NCI-H345 treated with DMSO at 0.1 percent for 48 hours (cell line): ENCODE data around the gene PSG6.
"Not testable (repeated sequence)": the region's sequence is repeated elsewhere in the genome, so short reads cannot be mapped to it uniquely, and the experiment has no call there.

Source experiments
- DNase-seq: peaks from one replicate; lab custom pipeline; 2025; ENCODE audit not compliant: unreplicated experiment; lab: John Stamatoyannopoulos, UW

The PSG6 gene

DNA sequence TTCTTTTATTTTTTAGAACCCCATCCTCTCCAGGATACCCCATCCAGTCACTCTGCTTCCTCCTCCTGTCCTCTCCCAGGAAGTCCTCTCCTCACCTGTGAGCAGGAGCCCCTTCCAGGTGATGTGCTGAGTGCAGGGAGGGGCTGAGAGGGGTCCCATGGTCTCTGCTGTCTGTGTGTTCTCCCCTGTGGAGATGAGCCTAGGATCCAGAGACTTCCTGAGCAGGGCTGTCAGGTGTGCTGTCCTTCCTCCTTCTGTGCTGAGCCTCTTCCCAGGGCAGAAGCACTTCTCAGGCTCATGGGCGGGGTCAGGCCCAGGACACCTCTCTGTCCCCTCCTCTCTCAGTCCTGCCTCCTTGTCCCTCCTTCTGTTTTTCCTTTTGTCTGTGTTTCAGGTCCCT lies at the start of gene PSG6:
Gene PSG6, minus strand, starts transcription at position 261 of the 400 bp plus-strand sequence. Its CDS starts 102 bp downstream, at position 159.
- not testable (repeated sequence) for DNase-seq

DNA sequence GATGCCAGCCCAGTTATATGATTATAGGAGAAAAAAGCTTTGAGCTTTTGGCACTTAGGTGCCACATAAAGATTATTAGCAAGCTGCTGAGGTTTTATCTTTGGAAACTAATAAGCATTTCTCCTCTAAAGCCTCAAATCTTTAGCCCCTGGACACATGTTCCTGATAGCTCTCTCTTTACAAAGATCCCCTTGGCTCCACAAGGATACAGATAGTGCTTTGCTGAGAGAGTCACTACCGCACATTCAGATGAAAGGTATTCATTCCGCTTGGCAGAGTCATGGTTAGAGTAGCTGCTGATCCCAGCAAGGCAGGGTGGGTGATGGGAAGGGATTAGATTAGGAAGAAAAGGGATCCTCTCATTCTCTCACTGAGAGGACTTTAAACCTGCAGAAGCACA lies 47.5 kb upstream of the PSG6 start:
- no peak for DNase-seq

DNA sequence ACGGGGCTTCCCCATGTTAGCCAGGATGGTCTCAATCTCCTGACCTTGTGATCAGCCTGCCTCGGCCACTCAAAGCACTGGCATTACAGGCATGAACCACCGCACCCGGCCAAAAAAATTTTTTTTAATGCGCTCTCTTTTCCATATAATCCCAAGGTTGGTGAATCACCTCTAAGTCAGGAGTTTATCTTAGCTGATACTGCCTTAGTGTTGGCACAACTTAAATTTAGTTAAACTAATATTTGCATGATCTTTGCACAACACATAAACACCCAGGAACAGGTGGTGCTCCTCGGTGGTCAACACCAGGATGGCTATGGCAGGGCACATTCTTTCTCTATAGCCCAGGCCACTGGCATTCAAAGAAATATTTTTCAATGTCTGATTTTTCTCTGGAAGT lies 43.4 kb upstream of the PSG6 start:
- no peak for DNase-seq

DNA sequence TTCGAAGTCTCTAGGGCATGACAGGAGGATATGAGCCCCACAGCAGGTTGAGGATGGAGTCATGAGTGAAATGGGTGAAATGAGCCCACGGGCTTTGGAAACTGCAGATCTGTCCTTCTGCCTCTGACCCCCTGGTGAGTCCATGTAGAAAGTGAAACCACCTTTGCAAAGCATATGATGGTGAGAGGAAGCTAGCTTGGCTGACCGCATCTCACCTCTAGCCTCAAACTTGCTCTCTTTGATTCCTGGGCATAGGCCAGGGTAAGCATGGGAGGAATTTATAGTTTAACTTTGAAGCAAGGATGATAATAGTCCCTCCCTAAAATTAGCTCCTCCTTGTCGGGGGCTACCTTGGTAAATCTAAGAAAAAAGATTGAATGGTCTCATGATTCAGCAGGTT lies 34.4 kb upstream of the PSG6 start:
- DNase-seq, result not testable (repeated sequence)

DNA sequence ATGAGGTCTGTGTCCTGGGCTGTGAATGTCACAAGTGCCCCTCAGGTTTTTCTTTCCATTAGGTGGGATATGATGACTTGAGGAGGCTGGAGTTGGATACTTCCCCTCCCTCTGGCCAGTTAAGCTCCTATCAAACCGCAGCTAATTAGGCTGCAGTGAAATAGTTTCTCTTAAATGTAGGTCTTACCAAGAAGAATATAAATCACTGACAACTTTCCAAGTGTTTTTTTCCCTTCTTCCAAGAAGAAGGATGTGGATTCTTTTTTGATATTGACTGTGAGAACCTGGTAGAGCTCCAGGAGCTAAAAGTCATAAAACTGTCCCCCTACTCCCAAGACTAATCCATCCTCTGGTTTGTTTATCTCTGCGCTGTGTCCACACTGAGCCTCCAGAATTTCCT lies 33.8 kb upstream of the PSG6 start:
- not testable (repeated sequence) for DNase-seq

DNA sequence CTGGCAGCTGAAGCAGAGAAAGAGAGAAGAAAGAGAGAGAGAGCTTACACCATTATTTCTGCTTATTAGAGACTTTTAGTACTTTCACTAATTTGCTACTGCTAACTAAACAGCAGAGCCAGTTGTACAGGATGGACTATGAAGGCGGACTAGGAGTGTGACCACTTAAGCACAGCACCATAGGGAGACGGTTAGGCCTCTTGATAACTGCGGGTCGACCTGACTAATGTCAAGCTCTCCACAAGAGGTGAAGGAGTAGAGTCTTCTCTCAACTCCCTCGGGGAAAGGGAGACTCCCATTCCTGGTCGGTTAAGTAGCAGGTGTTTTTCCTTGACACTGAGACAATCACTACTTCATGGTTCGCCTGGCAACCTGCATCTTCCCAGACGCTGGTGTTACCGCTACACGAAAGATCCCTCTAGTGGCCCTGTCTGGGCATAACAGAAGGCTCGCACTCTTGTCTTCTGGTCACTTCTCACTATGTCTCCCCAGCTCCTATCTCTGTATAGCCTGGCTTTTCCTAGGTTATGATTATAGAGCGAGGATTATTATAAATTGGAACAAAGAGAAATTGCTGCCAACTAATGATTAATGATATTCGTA lies 24.6 kb upstream of the PSG6 start:
- no peak for DNase-seq

DNA sequence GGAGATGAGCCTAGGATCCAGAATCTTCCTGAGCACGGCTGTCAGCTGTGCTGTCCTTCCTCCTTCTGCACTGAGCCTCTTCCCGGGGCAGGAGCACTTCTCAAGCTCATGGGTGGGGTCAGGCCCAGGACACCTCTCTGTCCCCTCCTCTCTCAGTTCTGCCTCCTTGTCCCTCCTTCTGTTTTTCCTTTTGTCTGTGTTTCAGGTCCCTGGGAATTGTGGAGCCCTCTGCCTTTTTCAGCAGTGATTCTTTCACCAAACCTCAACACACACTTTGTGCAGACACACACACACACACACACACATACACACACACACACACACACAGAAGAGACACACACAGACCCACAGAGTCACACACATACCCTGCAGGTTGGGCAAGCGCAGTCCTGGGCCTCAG lies 19.4 kb upstream of the PSG6 start, which contains the start of gene PSG7:
Gene PSG7, minus strand, starts transcription at position 101 of the 400 bp plus-strand sequence. CDS start 131 bp downstream, outside the sequence.
- not testable (repeated sequence) for DNase-seq

DNA sequence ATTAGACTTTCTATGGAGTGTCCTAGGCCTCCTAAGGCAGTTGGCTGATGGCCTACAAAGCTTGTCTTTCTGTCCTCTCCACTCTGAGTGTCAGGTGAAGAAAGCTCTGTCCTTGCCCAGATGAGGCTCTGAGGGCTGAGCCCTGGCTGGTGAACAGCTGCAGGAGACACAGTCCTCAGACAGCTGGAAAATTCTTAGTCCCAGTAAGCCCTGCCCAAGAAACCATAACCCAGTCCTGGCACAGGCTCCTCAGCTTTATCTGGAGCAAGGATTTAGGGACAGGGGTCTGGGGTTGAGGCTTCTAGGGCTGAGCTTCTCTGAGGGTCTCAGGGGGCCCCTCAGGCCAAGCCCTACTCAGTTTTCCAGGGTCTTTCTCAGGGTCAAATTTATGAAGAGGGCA lies 17.0 kb upstream of the PSG6 start:
- not testable (repeated sequence) for DNase-seq

DNA sequence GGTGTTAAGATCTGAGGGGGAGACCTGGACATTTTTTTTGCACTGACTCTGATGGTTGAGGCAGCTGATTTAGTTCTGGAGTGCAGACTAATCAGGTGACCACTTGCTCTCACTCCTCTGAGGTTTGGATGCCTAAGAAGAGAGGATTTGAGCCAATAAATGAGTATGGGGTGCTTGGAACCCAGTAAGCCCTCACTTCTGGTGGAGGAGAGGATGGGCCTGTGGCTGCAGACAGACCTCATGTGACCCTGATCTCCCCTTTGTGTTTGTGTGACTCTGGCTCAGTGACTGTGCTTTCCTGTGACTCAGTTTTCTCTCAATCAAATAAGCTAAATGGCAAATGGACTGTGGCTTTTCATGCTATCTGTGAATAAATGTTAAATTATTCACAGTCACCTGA lies 16.5 kb upstream of the PSG6 start:
- not testable (repeated sequence) for DNase-seq

DNA sequence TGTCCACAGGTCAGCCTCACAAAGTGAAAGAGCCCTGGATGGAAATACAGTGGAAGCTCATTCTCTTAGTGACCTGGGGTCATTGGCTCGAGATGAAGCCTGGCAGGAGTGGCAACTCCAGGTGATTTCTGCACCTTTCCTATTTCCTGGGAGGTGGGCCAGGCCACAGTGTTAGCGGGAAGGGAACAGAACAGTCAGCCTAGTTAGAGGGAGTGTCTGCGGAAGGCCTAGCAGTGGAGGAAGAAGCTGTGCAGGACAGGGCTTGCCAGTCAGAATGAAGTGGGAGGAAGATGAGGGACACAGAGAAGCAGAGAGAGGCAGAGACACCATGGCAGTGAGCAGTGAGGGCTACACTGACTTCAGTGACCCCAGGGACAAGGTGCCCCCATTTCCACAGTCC lies 15.7 kb upstream of the PSG6 start:
- not testable (repeated sequence) for DNase-seq

DNA sequence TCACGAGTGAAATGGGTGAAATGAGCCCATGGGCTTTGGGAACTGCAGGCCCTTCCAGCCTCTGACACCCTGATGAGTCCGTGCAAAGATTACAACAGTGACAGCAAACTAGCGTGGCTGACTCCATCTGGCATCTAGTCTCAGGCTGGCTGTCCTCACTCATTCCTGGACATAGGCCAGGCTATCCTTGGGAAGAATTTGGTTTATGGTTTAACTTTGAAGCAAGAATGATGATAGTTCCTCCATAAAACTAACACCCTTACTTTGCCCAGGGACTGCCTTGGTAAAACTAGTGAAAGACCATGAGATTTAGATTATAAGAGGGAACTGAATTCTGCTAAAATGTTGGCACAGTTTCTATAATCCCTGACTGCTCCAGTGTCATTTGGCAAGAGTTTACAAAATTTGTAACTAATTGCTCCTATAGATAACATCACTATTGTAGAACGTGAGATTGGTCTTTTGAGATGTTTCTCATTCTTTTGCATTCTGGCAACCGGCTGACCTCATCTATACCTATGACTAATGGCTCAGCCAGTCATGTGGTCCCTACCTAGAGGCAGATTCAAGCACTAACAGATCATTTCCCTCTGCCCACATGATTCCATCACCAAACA lies 14.9 kb upstream of the PSG6 start:
- not testable (repeated sequence) for DNase-seq

DNA sequence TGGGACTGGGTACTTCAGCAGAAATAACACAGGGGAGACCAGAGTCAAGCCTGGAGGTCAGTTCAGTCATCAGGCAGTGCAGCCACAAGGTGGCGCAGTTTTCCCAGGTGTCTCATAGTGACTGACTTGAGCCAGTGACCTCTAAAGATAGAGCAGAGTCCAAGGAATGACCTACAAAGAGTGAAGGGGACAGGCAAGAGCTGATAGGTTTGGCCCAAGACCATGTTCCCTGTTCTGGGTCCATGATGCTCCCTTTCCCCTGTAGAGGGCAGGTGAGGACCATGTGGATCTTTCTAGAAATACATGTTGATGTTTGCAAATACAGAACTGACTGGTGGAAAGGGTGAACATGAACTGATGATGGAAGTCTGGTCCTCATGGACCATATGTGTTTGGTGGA lies 12.5 kb upstream of the PSG6 start:
- DNase-seq, result not testable (repeated sequence)

DNA sequence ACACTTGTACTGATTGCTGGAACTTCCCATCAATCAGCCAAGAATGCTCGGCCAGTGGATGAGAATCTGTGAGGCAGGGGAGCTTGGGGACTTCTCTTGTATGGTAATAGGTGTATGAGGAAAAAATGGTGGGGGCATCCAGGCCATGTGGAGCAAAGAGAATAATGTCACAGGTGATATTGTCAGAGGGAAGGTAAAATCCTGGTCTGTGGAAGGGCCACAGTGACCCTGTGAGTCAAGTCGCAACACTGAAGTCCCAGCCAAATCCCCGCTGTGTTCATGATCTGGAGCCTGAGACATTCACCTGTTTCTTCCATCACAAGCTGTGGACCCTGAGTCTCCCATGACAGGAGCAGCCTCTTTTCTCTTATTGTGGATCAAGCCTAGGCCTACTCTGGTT lies 11.2 kb upstream of the PSG6 start:
- no peak for DNase-seq

DNA sequence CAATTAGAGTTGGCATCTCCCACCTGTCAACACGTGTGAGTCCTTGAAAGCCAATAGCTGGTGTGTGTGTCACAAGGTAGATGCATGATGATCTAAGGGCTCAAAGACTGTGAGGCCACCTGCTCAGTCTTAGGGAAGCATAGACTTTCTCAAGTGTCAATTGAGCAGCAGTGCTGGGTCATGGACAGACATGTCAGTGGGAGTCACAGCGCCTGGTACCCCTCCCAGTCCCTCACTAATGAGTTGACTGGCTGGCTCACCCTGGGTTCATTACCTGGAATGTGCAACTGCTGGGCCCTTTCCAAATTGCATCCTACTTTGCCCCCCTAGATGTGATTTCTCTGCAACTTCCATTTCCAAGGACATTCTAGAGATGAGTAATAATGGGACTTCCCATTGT lies 9.1 kb upstream of the PSG6 start:
- DNase-seq, result no peak

DNA sequence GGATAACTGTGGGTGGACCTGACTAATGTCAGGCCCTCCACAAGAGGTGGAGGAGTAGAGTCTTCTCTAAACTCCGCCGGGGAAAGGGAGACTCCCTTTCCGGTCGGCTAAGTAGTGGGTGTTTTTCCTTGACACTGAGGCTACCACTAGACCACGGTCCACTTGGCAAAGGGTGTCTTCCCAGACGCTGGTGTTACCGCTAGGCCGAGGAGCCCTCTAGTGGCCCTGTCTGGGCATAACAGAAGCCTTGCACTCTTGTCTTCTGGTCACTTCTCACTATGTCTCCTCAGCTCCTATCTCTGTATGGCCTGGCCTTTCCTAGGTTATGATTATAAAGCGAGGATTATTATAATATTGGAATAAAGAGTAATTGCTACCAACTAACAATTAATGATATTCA lies 5.4 kb upstream of the PSG6 start:
- not testable (repeated sequence) for DNase-seq

DNA sequence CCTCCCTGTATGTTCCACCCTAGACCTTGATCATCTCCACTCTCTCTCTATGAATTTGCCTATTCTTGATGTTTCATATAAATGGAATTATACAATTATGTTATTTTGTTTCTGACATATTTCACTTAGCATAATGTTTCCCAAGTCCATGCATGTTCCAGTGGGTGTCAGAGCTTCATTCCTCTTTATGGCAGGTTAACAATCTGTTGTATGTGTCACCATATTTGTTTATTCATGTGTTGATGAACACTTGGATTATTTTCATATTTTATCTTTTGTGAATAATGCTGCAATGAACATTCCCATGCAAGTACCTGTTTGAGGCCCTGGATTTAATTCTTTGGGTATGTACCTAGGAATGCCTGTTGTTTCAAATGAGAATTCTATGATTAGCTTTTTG lies 3.3 kb upstream of the PSG6 start:
- not testable (repeated sequence) for DNase-seq

DNA sequence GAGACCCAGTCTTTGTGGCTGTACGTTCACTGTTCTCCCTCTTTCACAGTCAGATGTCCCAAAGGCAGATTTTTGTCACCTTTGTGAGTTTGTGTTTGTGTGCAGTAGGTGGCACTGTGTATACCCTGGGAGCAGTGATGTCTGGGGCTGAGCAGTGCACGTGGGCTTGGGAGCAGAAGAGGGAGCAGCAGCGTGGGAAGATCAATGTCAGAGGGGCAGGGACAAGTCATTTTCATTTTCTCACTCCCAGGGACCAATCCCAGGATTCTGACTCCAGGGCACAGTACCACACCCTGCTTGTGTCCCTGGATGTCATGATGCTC lies 2.0 kb upstream of the PSG6 start:
- DNase-seq, result no peak

DNA sequence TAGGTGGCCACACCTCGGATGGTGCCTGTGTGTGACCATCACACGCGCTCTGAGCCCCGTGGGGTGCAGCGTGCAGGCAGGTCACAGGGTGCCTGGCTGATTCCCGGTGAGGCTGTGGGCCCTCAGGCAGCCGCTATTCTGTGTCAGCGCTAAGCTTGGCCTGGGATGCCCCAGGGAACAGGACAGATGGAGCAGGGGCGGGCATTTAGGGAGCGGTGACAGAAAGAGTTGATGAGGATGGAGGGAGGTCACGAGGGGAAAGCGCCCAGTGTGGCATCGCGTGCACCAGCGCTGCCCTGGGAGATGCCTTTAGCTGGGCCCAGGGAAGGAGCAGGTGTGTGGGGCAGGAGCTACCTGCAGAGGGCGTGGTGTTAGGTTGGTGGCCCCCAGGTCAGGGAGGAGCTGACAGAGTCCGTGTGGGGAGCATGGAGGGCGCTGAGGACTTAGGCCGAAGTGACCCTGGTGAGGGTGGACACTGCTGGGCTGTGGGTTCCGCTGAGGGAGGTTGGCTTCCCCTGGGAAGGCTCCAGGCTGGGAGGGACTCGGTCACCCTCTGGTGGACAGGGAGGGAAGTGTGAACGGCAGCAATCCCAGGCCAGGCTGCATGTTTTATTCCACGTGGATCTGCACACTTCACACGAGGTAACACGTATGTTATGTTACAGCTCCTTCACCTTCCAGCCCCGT lies 1.5 kb upstream of the PSG6 start:
- DNase-seq, result not testable (repeated sequence)

DNA sequence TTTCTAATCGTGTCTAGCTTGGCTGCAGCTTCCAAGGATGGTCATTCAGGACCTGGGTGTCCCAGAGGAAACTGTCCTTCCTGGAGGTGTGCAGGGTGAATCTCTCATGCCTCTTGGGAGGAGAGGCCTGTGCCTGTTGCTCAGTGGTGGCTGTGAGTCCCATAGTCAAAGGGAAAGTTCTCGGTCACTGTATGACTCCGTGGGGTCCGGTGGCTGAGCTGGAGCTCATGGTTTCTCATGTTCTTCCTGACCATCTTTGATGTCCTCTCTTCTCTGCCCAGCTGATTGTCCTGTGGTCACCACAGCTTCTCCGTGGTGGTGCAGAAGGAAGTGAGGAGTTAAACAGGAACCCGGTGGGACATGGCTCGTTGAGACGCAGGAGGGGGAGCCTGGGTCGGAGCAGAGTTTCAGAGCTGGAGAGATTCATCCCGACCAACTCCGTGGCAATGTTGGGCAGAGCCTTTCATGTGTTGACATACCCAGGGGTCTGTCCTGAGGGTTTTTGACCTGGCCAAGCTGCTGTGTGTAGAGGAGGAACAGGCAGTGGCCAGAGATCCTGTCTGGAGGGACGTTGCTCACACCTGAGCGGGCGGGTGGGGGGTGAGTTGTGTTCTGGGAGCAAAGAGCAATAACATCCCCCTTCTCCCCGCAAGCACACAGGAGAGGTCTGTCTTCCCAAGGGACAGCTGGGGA lies 829 bp upstream of the PSG6 start:
- not testable (repeated sequence) for DNase-seq

DNA sequence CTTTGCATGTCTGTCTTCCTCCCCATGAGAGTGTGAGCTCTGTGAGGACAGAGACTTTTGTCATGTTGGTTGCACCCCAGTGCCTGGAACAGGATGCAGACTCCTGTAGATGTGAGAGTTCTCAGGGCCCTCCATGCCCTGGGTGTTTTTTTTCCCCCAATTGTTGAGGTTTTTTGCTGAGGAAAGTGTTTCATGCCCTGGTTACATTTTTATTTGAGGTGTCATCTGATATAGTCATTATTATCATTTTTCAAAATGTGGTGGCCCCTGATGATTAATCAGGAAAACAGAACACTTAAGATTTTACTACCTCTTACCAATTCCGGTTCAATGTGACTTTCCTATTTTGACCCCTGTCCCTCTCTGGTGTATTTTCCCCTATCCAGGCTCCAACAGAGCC lies 763 bp downstream of the PSG6 start:
- DNase-seq, result not testable (repeated sequence)

DNA sequence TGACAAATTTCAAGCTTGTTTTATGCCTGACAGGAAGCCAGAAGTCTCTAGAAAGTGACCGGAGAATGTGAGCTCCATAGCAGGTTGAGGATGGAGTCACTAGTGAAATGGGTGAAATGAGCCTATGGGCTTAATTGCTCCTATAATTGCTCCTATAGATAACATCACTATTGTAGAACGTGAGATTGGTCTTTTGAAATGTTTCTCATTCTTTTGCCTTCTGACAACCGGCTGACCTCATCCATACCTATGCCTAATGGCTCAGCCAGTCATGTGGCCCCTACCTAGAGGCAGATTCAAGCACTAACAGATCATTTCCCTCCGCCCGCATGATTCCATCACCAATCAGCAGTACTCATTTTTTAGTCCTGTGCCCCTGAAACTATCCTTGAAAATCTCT lies 4.2 kb downstream of the PSG6 start:
- DNase-seq, result not testable (repeated sequence)

DNA sequence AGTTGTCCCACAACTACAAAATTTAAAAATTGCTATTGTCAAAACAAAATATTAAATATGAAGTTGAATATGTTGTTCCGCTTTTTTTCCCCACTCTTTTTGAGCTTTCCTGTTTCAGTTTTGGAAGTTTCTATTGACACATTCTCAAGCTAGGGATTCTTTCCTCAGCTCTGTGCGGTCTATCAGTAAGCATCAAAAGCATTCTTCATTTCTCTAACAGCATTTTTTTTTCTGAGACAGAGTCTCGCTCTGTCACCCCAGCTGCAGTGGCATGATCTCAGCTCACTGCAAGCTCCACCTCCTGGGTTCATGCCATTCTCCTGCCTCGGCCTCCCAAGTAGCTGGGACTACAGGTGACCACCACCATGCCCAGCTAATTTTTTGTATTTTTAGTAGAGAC lies 4.8 kb downstream of the PSG6 start:
- DNase-seq, result not testable (repeated sequence)
